ENCODE measurements around the gene CHADL.

CHADL gene

DNA sequence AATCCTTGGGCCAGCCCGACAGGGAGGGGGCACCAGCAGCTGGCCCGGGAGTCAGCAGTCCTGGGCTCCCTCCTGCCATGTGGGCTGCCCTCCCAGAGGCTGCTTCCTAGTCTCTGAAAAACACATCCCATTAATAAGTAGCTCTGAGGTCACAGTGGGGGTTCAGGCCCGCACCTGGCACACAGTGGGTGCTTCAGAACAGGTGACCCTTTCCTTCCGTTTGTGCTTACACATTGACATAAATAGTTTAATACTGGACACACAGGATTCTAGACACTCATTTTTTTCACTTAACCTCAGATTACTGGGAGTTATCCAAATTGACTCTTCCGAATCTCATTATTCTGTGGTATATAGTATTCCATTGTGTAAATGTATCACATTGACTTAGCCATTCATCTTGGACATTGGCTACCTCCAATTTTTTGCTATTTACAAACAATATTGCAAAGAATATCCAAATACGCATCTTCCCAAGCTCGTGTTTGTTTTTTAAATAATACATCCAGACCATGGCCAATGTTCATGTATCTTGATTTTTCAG is 474 bp upstream of the CHADL start:
- H3K4me3 ChIP-seq (replicated peaks in 1 of 2; ENCODE audit: low read depth in 2 of 2, low read length in 2 of 2), result no peak overlapping the region
- TF ChIP-seq, protein P1, sequence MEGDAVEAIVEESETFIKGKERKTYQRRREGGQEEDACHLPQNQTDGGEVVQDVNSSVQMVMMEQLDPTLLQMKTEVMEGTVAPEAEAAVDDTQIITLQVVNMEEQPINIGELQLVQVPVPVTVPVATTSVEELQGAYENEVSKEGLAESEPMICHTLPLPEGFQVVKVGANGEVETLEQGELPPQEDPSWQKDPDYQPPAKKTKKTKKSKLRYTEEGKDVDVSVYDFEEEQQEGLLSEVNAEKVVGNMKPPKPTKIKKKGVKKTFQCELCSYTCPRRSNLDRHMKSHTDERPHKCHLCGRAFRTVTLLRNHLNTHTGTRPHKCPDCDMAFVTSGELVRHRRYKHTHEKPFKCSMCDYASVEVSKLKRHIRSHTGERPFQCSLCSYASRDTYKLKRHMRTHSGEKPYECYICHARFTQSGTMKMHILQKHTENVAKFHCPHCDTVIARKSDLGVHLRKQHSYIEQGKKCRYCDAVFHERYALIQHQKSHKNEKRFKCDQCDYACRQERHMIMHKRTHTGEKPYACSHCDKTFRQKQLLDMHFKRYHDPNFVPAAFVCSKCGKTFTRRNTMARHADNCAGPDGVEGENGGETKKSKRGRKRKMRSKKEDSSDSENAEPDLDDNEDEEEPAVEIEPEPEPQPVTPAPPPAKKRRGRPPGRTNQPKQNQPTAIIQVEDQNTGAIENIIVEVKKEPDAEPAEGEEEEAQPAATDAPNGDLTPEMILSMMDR (IDR thresholded peaks at IDR 0.05; ENCODE audit: low read depth, low read length), result no peak
- no peak for DNase-seq (ENCODE audit: low read depth in 2 of 2)

DNA sequence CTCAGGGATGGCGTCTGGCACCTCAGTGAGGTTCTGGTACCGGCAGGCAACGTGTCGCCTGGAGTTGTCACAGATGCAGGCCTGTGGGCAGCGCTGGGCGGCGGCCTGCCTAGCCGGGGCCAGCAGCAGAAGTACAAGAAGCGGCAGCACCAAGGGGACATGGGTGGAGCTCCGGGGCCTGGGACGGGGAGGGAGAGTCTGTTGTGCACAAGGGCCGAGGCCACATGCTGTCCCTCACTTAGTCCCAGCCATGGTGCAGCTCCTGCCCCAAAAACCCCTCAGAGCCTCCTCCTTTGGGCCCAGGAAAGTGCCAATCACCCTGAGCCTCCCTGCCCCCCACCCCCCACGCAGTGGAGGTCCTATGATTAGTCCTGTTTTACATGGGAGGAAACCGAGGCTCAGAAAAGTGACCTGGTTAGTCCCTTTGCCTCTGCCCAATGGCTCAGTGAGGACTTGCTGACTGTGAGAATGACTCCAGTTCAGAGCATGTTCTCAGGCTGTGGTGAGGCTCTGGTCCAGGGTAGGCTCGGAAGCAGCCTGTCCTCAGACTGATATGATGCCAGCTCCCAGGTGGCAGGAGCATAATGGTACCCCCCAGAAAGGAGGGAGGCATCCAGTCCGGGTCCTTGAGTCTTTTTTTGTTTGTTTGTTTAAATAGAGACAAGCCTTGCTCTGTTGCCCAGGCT is 1.1 kb downstream of the CHADL start:
- DNase-seq (ENCODE audit: low read depth in 2 of 2), result no peak
- TF ChIP-seq, protein P1 (IDR thresholded peaks at IDR 0.05; ENCODE audit: low read depth, low read length), result no peak

DNA sequence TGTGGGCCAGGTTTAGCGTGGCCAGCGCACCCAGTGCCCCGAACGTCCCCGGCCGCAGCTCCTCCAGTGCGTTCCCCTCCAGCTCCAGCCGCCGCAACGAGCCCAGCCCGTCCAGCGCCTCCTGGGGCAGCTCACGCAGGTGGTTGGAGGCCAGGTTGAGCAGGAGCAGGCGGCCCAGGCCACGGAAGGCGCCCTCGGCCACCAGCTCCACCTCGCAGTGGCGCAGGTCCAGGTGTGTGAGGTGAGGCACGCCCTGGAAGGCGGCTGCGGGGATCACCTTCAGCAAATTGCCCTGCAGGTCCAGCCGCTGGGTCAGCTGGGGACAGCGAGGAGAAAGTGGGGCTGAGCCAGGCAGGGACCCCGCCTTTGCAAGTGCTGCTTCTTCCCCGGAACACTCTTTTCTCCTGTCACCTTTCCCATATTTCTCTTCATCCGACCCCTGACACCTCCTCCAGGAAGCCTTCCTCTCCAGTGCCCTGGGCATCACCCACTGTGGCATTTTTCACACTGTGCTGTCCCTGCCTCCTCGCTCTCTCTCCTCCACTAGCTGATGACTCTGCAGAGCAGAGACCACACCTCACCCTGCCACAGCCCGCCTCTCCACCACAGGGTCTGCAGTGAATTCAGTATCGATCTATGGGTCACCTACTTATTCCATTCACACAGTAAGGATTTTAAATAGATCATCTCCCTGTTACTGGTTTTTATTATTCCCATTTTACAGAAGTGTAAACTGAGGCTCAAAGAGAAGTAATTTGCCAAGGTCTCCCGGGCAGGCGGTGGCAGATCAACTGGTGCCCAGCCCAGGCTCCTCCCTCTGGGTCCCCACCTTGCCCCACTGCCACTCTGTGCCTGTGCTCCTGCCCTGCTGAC is 1.9 kb downstream of the CHADL start:
- no peak for DNase-seq (ENCODE audit: low read depth in 2 of 2)
- no peak overlapping the region for H3K4me3 ChIP-seq (replicated peaks in 1 of 2; ENCODE audit: low read depth in 2 of 2, low read length in 2 of 2)
- TF ChIP-seq, protein P1 (IDR thresholded peaks at IDR 0.05; ENCODE audit: low read depth, low read length), result no peak

More for the DNA sequence above, 1.1 kb downstream of the CHADL start:
- no peak overlapping the region for H3K4me3 ChIP-seq (replicated peaks in 1 of 2; ENCODE audit: low read depth in 2 of 2, low read length in 2 of 2)

DNA sequence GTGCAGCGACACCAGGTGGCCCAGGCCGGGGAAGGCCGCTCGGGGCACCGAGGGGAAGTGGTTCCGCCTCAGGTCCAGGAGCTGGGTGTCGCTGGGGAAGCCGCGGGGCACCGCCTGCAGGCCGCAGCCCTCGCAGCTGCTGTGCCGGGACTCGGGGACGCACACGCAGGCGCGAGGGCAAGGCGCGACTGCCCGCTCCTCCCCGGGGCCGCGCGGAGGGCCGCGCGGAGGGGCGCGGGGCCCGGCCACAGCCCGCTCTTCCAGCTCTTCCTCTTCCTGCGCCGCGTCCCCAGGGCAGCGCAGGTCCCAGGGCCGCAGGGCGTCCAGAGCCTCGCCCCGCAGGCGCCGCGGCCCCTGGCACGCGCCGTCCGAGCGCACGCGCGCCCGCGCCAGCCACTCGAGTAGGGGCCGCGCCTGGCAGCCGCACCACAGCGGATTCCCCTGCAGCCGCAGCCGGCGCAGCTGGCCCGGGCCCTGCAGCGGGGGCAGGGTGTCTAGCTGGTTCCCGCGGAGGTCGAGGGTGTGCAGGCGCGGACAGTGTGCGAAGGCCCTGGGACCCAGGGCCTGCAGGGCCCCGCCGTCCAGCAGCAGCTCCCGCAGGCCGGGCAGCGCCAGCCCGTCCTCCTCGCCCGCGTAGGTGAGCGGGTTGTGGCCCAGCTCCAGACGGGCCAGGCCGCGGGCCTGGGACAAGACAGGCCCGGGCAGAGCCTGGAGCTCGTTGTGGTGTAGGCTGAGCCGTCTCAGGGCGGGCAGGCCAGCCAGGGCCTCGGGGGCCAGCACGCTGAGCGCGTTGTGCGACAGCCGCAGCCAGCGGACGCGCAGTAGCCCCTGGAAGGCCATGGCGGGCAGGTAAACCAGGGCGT is 2.8 kb downstream of the CHADL start:
- peak; percentile 31 to 40 for DNase-seq (ENCODE audit: low read depth in 2 of 2)
- TF ChIP-seq, protein P1 (IDR thresholded peaks at IDR 0.05; ENCODE audit: low read depth, low read length), result peak; percentile 33
- H3K4me3 ChIP-seq (replicated peaks in 1 of 2; ENCODE audit: low read depth in 2 of 2, low read length in 2 of 2), result peak overlapping the region in 1 of 2 donors; percentile 33

DNA sequence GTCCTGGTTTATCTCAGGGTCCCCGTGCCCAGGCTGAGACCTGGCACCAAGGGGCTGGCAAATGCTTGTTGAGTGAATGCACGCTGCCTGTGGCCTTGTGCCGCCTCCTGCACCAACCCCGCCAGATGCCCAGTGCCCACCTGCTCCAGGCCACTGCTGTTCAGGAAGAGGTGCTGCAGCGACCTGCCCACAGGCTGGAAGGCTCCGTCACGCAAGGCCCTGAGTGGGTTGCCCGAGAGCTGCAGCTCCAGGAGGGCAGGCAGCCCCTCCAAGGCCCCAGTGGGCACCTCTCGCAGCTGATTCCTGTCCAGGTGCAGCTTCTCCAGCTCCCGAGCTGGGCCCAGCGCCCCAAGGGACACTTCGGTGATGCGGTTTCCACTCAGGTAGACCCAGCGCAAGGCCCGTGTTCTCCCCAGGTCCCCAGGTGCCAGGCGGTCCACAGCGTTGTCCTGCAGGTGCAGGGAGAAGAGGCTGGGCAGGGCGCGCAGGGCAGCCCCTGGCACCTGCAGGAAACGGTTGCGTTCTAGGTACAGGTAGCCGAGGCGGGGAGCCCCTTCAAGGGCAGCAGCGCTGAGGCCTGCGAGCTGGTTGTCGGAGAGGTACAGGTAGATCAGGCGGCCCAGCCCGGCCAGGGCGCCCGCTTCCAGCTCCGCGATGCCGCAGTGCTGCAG is 3.6 kb downstream of the CHADL start:
- no peak for DNase-seq (ENCODE audit: low read depth in 2 of 2)
- peak overlapping the region in 1 of 2 donors; percentile 33 for H3K4me3 ChIP-seq (replicated peaks in 1 of 2; ENCODE audit: low read depth in 2 of 2, low read length in 2 of 2)
- TF ChIP-seq, protein P1 (IDR thresholded peaks at IDR 0.05; ENCODE audit: low read depth, low read length), result no peak
